B cell (primary cell): ENCODE measurements around the gene TNKS1BP1.

Experiments used
- EZH2 ChIP-seq: IDR thresholded peaks from 2 replicates; pipeline ENCODE4 v1.6.1; 2012; ENCODE audit warnings: borderline replicate concordance, low read depth, mild to moderate bottlenecking, moderate library complexity, low read length; ENCODE audit not compliant: insufficient read depth, poor library complexity, severe bottlenecking
- TF ChIP-seq, protein P1 (sequence below): fragments of 200-600 bp; IDR thresholded peaks from one replicate; pipeline ENCODE4 v1.8.0; 2022; ENCODE audit warnings: antibody characterized with exemption, mild to moderate bottlenecking

DNA sequence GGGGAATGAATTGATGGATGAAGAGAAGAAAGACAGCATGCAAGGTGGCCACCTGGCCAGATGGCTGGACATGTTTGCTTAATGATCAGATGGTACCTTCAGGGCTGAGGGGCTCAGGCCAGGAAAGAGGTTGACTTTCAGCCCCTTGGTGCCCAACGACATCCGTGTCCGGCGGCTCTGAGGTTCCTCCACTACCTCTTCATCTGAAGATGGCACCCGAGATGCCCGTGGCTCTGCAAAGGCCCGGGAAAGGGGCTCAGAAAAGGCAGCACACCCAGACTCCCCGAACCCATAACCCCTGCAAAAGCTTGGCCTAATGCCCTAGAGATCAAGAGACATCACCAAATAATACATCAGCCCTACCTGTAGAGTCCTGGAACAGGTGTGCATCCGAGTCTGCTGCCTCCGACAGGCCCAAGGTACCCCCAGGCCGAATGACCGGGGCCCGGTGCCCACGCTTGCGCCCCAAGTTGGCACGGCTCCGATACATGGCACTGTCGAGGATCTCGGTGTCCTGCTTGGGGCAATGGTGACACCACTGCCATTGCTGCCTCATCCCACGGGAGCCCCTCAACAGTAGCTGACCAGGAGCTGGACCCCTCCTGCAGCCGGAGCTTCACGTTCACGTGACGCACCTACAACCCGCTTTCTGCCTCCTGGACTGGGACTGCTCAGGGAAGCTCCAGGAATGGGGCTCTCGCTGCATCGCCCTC is 22.9 kb downstream of the TNKS1BP1 start:
- TF ChIP-seq, protein P1, sequence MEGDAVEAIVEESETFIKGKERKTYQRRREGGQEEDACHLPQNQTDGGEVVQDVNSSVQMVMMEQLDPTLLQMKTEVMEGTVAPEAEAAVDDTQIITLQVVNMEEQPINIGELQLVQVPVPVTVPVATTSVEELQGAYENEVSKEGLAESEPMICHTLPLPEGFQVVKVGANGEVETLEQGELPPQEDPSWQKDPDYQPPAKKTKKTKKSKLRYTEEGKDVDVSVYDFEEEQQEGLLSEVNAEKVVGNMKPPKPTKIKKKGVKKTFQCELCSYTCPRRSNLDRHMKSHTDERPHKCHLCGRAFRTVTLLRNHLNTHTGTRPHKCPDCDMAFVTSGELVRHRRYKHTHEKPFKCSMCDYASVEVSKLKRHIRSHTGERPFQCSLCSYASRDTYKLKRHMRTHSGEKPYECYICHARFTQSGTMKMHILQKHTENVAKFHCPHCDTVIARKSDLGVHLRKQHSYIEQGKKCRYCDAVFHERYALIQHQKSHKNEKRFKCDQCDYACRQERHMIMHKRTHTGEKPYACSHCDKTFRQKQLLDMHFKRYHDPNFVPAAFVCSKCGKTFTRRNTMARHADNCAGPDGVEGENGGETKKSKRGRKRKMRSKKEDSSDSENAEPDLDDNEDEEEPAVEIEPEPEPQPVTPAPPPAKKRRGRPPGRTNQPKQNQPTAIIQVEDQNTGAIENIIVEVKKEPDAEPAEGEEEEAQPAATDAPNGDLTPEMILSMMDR, result no peak
- TF ChIP-seq EZH2, result no peak
